ENCODE data around the gene PPP2R5D. TPM values are rescaled to one million over a fixed set of nuclear protein-coding genes. Genes with fewer than 3 reads are reported as not detected.
"Not testable (repeated sequence)": the region's sequence is repeated elsewhere in the genome, so short reads cannot be mapped to it uniquely, and the experiment has no call there.

The PPP2R5D gene
- total RNA-seq, 1 donor: 47.5 TPM

- TF ChIP-seq CTCF (IDR thresholded peaks at IDR 0.05; ENCODE audit: insufficient read depth, low read depth, low read length): no peak
- no peak for DNase-seq (ENCODE audit: low read depth)
- H3K4me3 ChIP-seq (ENCODE audit: low read depth, low read length): no peak overlapping the region
These were observed 44.6 kb upstream of the PPP2R5D start for GRCh38 chr6:42939810-42940167.

GRCh38 chr6:42940493-42941045 is 43.8 kb upstream of the PPP2R5D start:
- no peak overlapping the region for H3K4me3 ChIP-seq (ENCODE audit: low read depth, low read length)

GRCh38 chr6:42941356-42941755 is 43.0 kb upstream of the PPP2R5D start:
- DNase-seq (ENCODE audit: low read depth); H3K4me3 ChIP-seq (ENCODE audit: low read depth, low read length): not testable (repeated sequence)

More at GRCh38 chr6:42940493-42941045, 43.8 kb upstream of the PPP2R5D start:
- DNase-seq (ENCODE audit: low read depth): no peak
- no peak for TF ChIP-seq CTCF (IDR thresholded peaks at IDR 0.05; ENCODE audit: insufficient read depth, low read depth, low read length)

- DNase-seq (ENCODE audit: low read depth): no peak
- H3K4me3 ChIP-seq (ENCODE audit: low read depth, low read length): no peak overlapping the region
- TF ChIP-seq CTCF (IDR thresholded peaks at IDR 0.05; ENCODE audit: insufficient read depth, low read depth, low read length): no peak
These were observed 41.9 kb upstream of the PPP2R5D start for GRCh38 chr6:42942444-42942843.

- no peak for TF ChIP-seq CTCF (IDR thresholded peaks at IDR 0.05; ENCODE audit: insufficient read depth, low read depth, low read length)
- H3K4me3 ChIP-seq (ENCODE audit: low read depth, low read length): no peak overlapping the region
- DNase-seq (ENCODE audit: low read depth): no peak
These were observed 36.4 kb upstream of the PPP2R5D start for GRCh38 chr6:42947950-42948349.

- no peak overlapping the region for H3K4me3 ChIP-seq (ENCODE audit: low read depth, low read length)
- no peak for DNase-seq (ENCODE audit: low read depth)
- no peak for TF ChIP-seq CTCF (IDR thresholded peaks at IDR 0.05; ENCODE audit: insufficient read depth, low read depth, low read length)
These were observed 32.0 kb upstream of the PPP2R5D start for GRCh38 chr6:42952389-42952788.

GRCh38 chr6:42954405-42954804 is 30.0 kb upstream of the PPP2R5D start:
- not testable (repeated sequence) for H3K4me3 ChIP-seq (ENCODE audit: low read depth, low read length)

GRCh38 chr6:42958125-42958524 is 26.2 kb upstream of the PPP2R5D start:
- no peak for DNase-seq (ENCODE audit: low read depth)
- TF ChIP-seq CTCF (IDR thresholded peaks at IDR 0.05; ENCODE audit: insufficient read depth, low read depth, low read length): no peak
- H3K4me3 ChIP-seq (ENCODE audit: low read depth, low read length): no peak overlapping the region

More at GRCh38 chr6:42954405-42954804, 30.0 kb upstream of the PPP2R5D start:
- DNase-seq (ENCODE audit: low read depth): not testable (repeated sequence)

Data from fibroblast of villous mesenchyme (primary cell).